ENCODE results near the gene FAM237A.

DNA sequence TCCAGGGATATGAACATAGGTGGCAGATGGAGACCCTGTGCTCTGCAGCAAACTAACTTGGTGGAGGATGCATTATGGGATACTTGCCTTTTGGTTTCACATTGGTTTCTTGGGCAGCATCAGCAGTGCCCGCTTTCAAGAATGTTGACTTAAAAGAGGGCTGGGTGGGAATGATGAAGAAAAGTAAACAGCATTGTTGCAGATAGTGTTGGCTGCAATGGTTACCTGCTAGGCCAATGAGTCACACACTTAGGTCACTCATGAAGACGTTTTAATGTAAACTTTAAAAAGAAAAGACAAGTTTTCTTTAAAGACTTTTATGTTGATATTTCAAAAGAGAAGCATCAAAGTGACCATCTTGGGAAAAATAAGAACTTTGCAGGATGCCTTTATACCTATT lies 26.1 kb upstream of the FAM237A start:
- no peak for TF ChIP-seq CTCF (conservative IDR thresholded peaks at IDR 0.05)
- TF ChIP-seq ZFX (IDR thresholded peaks at IDR 0.05): no peak
